Mesendoderm (in vitro differentiated cells): Measurements from ENCODE around the gene ARHGAP9.
A peak's percentile ranks its signal among the peaks of the same experiment; 100 is the strongest.
"Not testable (repeated sequence)": the region's sequence is repeated elsewhere in the genome, so short reads cannot be mapped to it uniquely, and the experiment has no call there.

ENCODE experiments used
- DNase-seq: peaks from one replicate; pipeline ENCODE4 v3.0.0; 2013
- H2AK5ac ChIP-seq: 2 replicates; pipeline ENCODE4 v1.6.1; 2013; ENCODE audit warnings: low read length, inconsistent platforms
- H2BK120ac ChIP-seq: 2 replicates; pipeline ENCODE4 v1.6.1; 2013; ENCODE audit warnings: low read depth, mild to moderate bottlenecking, low read length, moderate library complexity, mixed read lengths
- H2BK15ac ChIP-seq: replicated peaks from 2 replicates; pipeline ENCODE4 v1.6.1; 2013; ENCODE audit warnings: low read depth, mild to moderate bottlenecking, moderate library complexity
- H2BK5ac ChIP-seq: 2 replicates; pipeline ENCODE4 v1.6.1; 2013; ENCODE audit warnings: low read length, inconsistent platforms
- H3K18ac ChIP-seq: 2 replicates; pipeline ENCODE4 v1.6.1; 2013; ENCODE audit warnings: mild to moderate bottlenecking, low read length, mixed read lengths
- H3K23ac ChIP-seq: one replicate; pipeline ENCODE4 v1.6.1; 2013; ENCODE audit warnings: low read length
- H3K27ac ChIP-seq: 2 replicates; pipeline ENCODE4 v1.5.1; 2013; ENCODE audit warnings: low read depth, mild to moderate bottlenecking, inconsistent platforms, low read length, moderate library complexity
- H3K27me3 ChIP-seq: 2 replicates; pipeline ENCODE4 v1.6.1; 2013; ENCODE audit warnings: low read length, control low read depth, mild to moderate bottlenecking, inconsistent platforms; ENCODE audit not compliant: insufficient read depth, poor library complexity
- H3K36me3 ChIP-seq: 2 replicates; pipeline ENCODE4 v1.6.1; 2013; ENCODE audit warnings: low read length, inconsistent platforms; ENCODE audit not compliant: control insufficient read depth, insufficient read depth
- H3K4ac ChIP-seq: one replicate; pipeline ENCODE4 v1.6.1; 2013; ENCODE audit warnings: low read depth, mild to moderate bottlenecking, low read length, moderate library complexity
- H3K4me1 ChIP-seq: 2 replicates; pipeline ENCODE4 v1.6.1; 2013; ENCODE audit warnings: low read depth, low read length, inconsistent platforms; ENCODE audit not compliant: control insufficient read depth
- H3K4me2 ChIP-seq: 2 replicates; pipeline ENCODE4 v1.6.1; 2013; ENCODE audit warnings: low read length
- H3K4me3 ChIP-seq: 2 replicates; pipeline ENCODE4 v1.5.1; 2013; ENCODE audit warnings: mild to moderate bottlenecking, low read length
- H3K56ac ChIP-seq: one replicate; pipeline ENCODE4 v1.6.1; 2013; ENCODE audit warnings: low read length
- H3K79me1 ChIP-seq: 2 replicates; pipeline ENCODE4 v1.6.1; 2013; ENCODE audit warnings: low read length, inconsistent platforms
- H3K79me2 ChIP-seq: 2 replicates; pipeline ENCODE4 v1.6.1; 2013; ENCODE audit warnings: mild to moderate bottlenecking, low read length; ENCODE audit not compliant: control insufficient read depth, insufficient read depth
- H3K9ac ChIP-seq: 2 replicates; pipeline ENCODE4 v1.6.1; 2013; ENCODE audit warnings: low read length, inconsistent platforms
- H4K5ac ChIP-seq: one replicate; pipeline ENCODE4 v1.6.1; 2013; ENCODE audit warnings: low read length
- H4K8ac ChIP-seq: one replicate; pipeline ENCODE4 v1.6.1; 2013; ENCODE audit warnings: low read depth, mild to moderate bottlenecking, control low read depth, low read length, moderate library complexity
- WGBS: extraction: QIAGEN DNeasy Blood & Tissue Kit; methylation state at CpG from one replicate; pipeline ENCODE4 v1.1.7; 2013; ENCODE audit warnings: low lambda C conversion rate, missing lambda C conversion rate; ENCODE audit not compliant: insufficient coverage; ENCODE audit errors: extremely low coverage; 5-methylcytosine and 5-hydroxymethylcytosine counted together

Gene ARHGAP9

DNA sequence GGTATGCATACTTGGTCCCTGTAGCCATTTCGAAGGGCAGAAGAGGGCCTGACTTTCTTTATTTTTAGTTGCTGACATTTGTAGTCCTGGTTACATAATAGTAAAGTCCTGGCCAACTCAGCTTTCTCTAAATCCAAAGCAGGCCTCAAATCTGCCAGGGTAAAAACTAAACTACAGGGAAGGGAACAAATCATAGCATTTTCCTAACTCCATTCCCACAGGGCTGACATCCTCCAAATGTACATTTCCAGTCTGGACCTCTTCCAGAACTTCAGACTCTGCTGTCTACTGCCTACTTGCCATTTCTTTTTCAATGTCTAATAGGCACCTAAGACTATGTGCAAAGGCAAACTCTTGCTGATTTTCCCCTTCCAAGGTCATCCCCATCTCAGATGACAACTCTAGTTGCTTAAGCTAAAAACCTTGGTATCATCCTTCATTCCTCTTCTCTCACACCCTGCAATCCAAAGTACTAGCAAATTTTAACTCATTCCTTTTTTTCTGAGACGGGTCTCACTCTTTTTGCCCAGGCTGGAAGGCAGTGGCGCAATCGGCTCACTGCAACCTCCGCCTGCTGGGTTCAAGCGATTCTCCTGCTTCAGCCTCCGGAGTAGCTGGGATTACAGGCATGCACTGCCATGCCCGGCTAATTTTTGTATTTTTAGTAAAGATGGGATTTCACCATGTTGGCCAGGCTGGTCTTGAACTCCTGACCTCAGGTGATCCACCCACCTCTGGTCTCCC, 38.7 kb upstream of the ARHGAP9 start:
- Histone ChIP-seq H2AK5ac (no peak overlapping the region), H4K8ac (no peak overlapping the region), H2BK15ac (no peak overlapping the region), H3K27me3 (no peaks in the 10 kb centered on the region), H3K36me3 (peaks cover 25% of the 10 kb centered on the region), H3K4me2 (peak overlapping the region; percentile 11), H3K79me2 (peaks cover 5% of the 10 kb centered on the region), H3K27ac (no peak overlapping the region), H4K5ac (no peak overlapping the region), H3K4me1 (peaks cover 6% of the 10 kb centered on the region), H3K4me3 (no peak overlapping the region), H3K56ac (no peak overlapping the region), H3K18ac (no peak overlapping the region), H2BK120ac (no peak overlapping the region), H3K9ac (peak overlapping the region; percentile 33), H3K79me1 (peaks cover 6% of the 10 kb centered on the region), H3K4ac (no peak overlapping the region), H2BK5ac (no peak overlapping the region), H3K23ac (no peak overlapping the region)
- no CpG with 5 or more reads among the region's 8 CpGs for WGBS
- DNase-seq = no peak

DNA sequence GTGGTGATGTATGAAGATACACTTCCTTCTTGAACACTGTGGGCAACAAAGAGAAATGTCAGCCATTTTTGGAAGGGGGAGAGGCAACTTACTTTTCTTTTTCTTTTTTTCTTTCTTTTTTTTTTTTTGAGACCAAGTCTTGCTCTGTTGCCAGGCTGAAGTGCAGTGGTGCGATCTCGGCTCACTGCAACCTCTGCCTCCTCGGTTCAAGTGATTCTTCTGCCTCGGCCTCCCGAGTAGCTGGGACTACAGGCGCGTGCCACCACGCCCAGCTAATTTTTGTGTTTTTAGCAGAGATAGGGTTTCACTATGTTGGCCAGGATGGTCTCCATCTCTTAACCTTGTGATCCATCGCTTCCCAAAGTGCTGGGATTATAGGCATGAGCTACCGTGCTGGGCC, 38.1 kb upstream of the ARHGAP9 start:
- H3K23ac ChIP-seq, H4K5ac ChIP-seq, H4K8ac ChIP-seq, H3K4me1 ChIP-seq, H2AK5ac ChIP-seq, H3K27me3 ChIP-seq, H3K79me1 ChIP-seq, H3K56ac ChIP-seq, H3K4me3 ChIP-seq, H3K18ac ChIP-seq, H2BK15ac ChIP-seq, H3K4ac ChIP-seq, H3K4me2 ChIP-seq, H3K79me2 ChIP-seq, H3K27ac ChIP-seq, H3K9ac ChIP-seq, H2BK120ac ChIP-seq, DNase-seq, H2BK5ac ChIP-seq: not testable (repeated sequence)
- peaks cover 28% of the 10 kb centered on the region for H3K36me3 ChIP-seq
- no CpG with 5 or more reads among the region's 10 CpGs for WGBS

DNA sequence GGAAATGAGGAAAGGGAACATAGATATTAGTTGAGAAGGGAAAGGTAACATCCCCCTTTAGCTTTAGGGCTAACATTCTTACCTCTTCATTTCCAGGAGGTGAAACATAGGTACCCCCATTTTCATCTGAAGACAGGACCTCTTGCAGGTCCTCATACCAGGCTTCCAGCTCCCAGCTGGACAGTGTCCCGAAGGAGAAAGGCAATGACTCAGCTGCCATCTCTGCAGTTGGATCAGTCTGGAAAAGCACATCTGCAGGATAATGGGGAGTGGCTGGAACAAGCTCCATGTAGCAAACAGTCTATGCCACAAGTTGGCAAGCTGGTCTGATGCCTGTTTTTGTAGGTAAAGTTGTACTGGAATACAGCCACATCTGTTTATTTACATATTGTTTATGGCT, 37.5 kb upstream of the ARHGAP9 start:
- Histone ChIP-seq H3K36me3 (peaks cover 31% of the 10 kb centered on the region), H3K56ac (no peak overlapping the region), H3K4me3 (no peak overlapping the region), H3K27ac (no peak overlapping the region), H3K4me2 (no peak overlapping the region), H2BK5ac (no peak overlapping the region), H3K23ac (no peak overlapping the region), H2BK15ac (no peak overlapping the region), H3K79me1 (peaks cover 6% of the 10 kb centered on the region), H2AK5ac (no peak overlapping the region), H4K8ac (no peak overlapping the region), H3K79me2 (peaks cover 5% of the 10 kb centered on the region), H3K18ac (no peak overlapping the region), H4K5ac (no peak overlapping the region), H3K9ac (no peak overlapping the region), H3K4ac (no peak overlapping the region), H2BK120ac (no peak overlapping the region), H3K4me1 (peaks cover 6% of the 10 kb centered on the region), H3K27me3 (no peaks in the 10 kb centered on the region)
- no CpG with 5 or more reads among the region's 1 CpG for WGBS
- DNase-seq = no peak

DNA sequence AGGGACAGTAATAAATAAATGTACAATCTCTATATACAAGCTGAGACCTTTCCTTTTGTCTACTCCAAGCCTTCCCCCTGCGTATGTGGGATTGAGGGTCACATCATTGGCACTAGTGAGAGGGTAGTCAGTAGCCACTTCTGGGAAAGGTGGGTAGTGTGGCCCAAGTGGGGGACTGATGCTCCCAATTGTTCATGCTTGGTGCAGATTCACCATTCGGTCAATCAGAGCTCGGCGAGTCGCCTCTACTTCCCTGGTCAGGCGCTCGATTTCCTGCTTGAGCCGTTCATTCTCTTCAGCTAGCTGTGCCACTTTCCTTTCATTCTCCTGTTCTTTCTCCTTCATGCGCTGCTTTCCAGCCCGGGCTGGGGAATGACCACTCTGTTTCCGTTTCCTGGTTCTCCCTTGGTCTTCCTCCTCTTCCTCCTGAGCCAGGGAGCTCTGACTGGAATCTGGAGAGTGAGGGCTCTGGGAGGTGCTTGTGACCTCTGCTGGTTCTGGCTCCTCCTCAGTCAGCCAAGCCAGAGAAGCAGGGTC, 37.0 kb upstream of the ARHGAP9 start:
- H4K5ac ChIP-seq = no peak overlapping the region
- peaks cover 36% of the 10 kb centered on the region for H3K36me3 ChIP-seq
- H3K4ac ChIP-seq = no peak overlapping the region
- H3K56ac ChIP-seq = no peak overlapping the region
- H3K4me3 ChIP-seq = no peak overlapping the region
- H2BK120ac ChIP-seq = no peak overlapping the region
- H3K79me1 ChIP-seq = peaks cover 6% of the 10 kb centered on the region
- no peaks in the 10 kb centered on the region for H3K27me3 ChIP-seq
- H2BK15ac ChIP-seq = no peak overlapping the region
- H3K23ac ChIP-seq = peak overlapping the region; percentile 74
- H3K9ac ChIP-seq = no peak overlapping the region
- no peak overlapping the region for H2AK5ac ChIP-seq
- H3K18ac ChIP-seq = no peak overlapping the region
- no CpG with 5 or more reads among the region's 11 CpGs for WGBS
- no peak overlapping the region for H3K27ac ChIP-seq
- H3K79me2 ChIP-seq = peaks cover 5% of the 10 kb centered on the region
- H3K4me2 ChIP-seq = no peak overlapping the region
- no peak overlapping the region for H2BK5ac ChIP-seq
- H3K4me1 ChIP-seq = peaks cover 6% of the 10 kb centered on the region
- DNase-seq = no peak
- no peak overlapping the region for H4K8ac ChIP-seq

DNA sequence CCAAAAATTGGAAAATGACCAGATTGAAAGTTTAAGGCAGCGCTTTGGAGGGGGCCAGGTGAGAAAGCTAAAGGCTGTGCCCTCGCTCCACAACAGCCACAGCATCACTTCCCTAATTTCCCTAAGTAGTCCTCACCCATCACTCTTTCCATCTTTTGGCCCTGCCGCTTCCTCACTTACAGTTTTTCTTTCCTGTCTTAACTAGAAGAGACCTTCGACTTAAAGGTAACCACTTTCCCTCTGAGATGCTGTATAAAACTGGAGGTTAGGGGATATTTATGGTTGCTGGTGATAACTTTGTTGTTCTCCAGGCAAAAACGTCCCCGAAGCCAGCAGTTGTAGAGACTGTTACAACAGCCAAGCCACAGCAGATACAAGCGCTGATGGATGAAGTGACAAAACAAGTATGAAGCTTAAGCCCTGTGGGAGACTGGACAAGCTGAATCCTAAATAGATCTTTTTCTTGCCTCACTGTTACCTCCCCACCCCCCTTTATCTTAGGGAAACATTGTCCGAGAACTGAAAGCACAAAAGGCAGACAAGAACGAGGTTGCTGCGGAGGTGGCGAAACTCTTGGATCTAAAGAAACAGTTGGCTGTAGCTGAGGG, 36.4 kb upstream of the ARHGAP9 start:
- no peak overlapping the region for H3K18ac ChIP-seq
- H3K79me1 ChIP-seq = peaks cover 6% of the 10 kb centered on the region
- H3K4me2 ChIP-seq = no peak overlapping the region
- H2BK15ac ChIP-seq = no peak overlapping the region
- H3K4me3 ChIP-seq = no peak overlapping the region
- H2BK5ac ChIP-seq = no peak overlapping the region
- no peak overlapping the region for H4K5ac ChIP-seq
- H3K27me3 ChIP-seq = no peaks in the 10 kb centered on the region
- H3K4ac ChIP-seq = no peak overlapping the region
- H3K36me3 ChIP-seq = peaks cover 39% of the 10 kb centered on the region
- no peak for DNase-seq
- no CpG with 5 or more reads among the region's 11 CpGs for WGBS
- H3K56ac ChIP-seq = no peak overlapping the region
- H3K9ac ChIP-seq = no peak overlapping the region
- peaks cover 5% of the 10 kb centered on the region for H3K79me2 ChIP-seq
- H3K27ac ChIP-seq = no peak overlapping the region
- peaks cover 2% of the 10 kb centered on the region for H3K4me1 ChIP-seq
- H2AK5ac ChIP-seq = no peak overlapping the region
- no peak overlapping the region for H3K23ac ChIP-seq
- no peak overlapping the region for H2BK120ac ChIP-seq
- no peak overlapping the region for H4K8ac ChIP-seq
